Endothelial cell of umbilical vein (primary cell): Measurements from ENCODE around the gene DISP3.

Source experiments
- EZH2 ChIP-seq: IDR thresholded peaks from 2 replicates; pipeline ENCODE4 v1.6.1; 2012; ENCODE audit warnings: borderline replicate concordance, low read depth, mild to moderate bottlenecking, moderate library complexity, low read length, inconsistent platforms; ENCODE audit not compliant: severe bottlenecking
- JUN ChIP-seq: IDR thresholded peaks from 2 replicates; pipeline ENCODE4 v1.6.1; 2011; ENCODE audit warnings: borderline replicate concordance, low read depth; ENCODE audit not compliant: insufficient read length, insufficient read depth
- MAX ChIP-seq: IDR thresholded peaks from 2 replicates; pipeline ENCODE4 v1.6.1; 2011; ENCODE audit not compliant: insufficient read depth, insufficient read length
- MYC ChIP-seq: IDR thresholded peaks from one replicate; pipeline ENCODE4 v1.6.1; 2011; ENCODE audit warnings: mild to moderate bottlenecking, low read depth, low read length
- POLR2A ChIP-seq: IDR thresholded peaks from 2 replicates; pipeline ENCODE4 v1.6.1; 2012; ENCODE audit warnings: low read depth, mild to moderate bottlenecking, control low read depth, low read length
- POLR2AphosphoS5 ChIP-seq: IDR thresholded peaks from 2 replicates; pipeline ENCODE4 v1.6.1; 2012; ENCODE audit warnings: low read depth, mild to moderate bottlenecking, control low read depth, low read length, moderate library complexity; ENCODE audit not compliant: insufficient read depth
- TF ChIP-seq, protein P1 (sequence below), 2 donors: IDR thresholded peaks; 1 replicate in 1 of 2; 2 replicates in 1 of 2; pipeline ENCODE4 v1.5.1; 2011; ENCODE audit warnings: low read length in 2 of 2, mild to moderate bottlenecking in 2 of 2, moderate library complexity in 2 of 2, control low read depth in 1 of 2, inconsistent platforms in 1 of 2, low read depth in 1 of 2; ENCODE audit not compliant: insufficient read depth in 1 of 2; ENCODE audit errors: extremely low read depth in 1 of 2

DNA sequence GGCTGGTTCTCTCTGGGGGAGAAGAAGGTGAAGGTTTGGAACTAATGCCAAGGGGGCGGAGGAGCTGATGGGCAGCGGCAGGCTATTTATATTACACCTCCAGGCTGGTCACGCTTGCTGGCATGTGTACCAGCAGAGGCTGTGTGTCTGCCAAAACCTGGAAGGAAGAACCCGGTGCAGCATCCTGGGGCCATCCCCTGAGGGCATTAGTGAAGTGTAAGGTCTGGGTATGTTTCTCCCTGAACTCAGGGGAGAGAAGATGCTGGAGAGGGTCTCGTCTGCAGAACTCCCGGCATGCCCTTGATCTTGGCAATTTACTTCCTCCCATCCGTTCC is 5.3 kb downstream of the DISP3 start:
- TF ChIP-seq POLR2A (no peak), JUN (no peak), POLR2AphosphoS5 (no peak), MAX (no peak), EZH2 (no peak), MYC (no peak)
- TF ChIP-seq, protein P1, sequence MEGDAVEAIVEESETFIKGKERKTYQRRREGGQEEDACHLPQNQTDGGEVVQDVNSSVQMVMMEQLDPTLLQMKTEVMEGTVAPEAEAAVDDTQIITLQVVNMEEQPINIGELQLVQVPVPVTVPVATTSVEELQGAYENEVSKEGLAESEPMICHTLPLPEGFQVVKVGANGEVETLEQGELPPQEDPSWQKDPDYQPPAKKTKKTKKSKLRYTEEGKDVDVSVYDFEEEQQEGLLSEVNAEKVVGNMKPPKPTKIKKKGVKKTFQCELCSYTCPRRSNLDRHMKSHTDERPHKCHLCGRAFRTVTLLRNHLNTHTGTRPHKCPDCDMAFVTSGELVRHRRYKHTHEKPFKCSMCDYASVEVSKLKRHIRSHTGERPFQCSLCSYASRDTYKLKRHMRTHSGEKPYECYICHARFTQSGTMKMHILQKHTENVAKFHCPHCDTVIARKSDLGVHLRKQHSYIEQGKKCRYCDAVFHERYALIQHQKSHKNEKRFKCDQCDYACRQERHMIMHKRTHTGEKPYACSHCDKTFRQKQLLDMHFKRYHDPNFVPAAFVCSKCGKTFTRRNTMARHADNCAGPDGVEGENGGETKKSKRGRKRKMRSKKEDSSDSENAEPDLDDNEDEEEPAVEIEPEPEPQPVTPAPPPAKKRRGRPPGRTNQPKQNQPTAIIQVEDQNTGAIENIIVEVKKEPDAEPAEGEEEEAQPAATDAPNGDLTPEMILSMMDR (IDR thresholded peaks at IDR 0.05; ENCODE audit: extremely low read depth in 1 of 2, insufficient read depth in 1 of 2, low read depth in 1 of 2, low read length in 2 of 2) = no peak
